HCT116 (cell line): ENCODE measurements around the gene CC2D1B.

ENCODE experiments used
- ATF3 ChIP-seq: IDR thresholded peaks from 2 replicates; pipeline ENCODE4 v1.6.1; 2012
- CBX3 ChIP-seq: IDR thresholded peaks from 2 replicates; pipeline ENCODE4 v1.6.1; 2012; ENCODE audit warnings: low read depth
- CEBPB ChIP-seq: IDR thresholded peaks from 2 replicates; pipeline ENCODE4 v1.6.1; 2012; ENCODE audit warnings: low read depth
- CTCF ChIP-seq, 3 experiments: fragments of 200-600 bp in 1 of 3; sonication (generic) in 1 of 3; IDR thresholded peaks in 2 of 3; conservative IDR thresholded peaks in 1 of 3; 2 replicates each; pipeline ENCODE4 v1.5.1; 2012 to 2017; ENCODE audit warnings: low read depth in 2 of 3, low read length in 2 of 3, antibody characterized with exemption in 1 of 3, borderline replicate concordance in 1 of 3, control low read depth in 1 of 3, mild to moderate bottlenecking in 1 of 3, mixed read lengths in 1 of 3, mixed run types in 1 of 3, moderate library complexity in 1 of 3; ENCODE audit not compliant: insufficient read depth in 1 of 3
- EZH2 ChIP-seq: fragments of 200-600 bp; sonication (generic); IDR thresholded peaks from 2 replicates; pipeline ENCODE4 v1.6.1; 2017; ENCODE audit warnings: antibody characterized with exemption, mixed run types
- EZH2phosphoT487 ChIP-seq: fragments of 200-600 bp; IDR thresholded peaks from 2 replicates; pipeline ENCODE4 v1.6.1; 2018; ENCODE audit warnings: antibody characterized with exemption, borderline replicate concordance
- POLR2A ChIP-seq: IDR thresholded peaks from 2 replicates; pipeline ENCODE4 v1.7.0; 2011; ENCODE audit warnings: borderline replicate concordance; ENCODE audit not compliant: insufficient read depth, insufficient read length; ENCODE audit errors: extremely low read depth
- POLR2AphosphoS5 ChIP-seq: IDR thresholded peaks from 2 replicates; pipeline ENCODE4 v1.6.1; 2011; ENCODE audit warnings: mild to moderate bottlenecking, low read depth, low read length, moderate library complexity
- RAD21 ChIP-seq: IDR thresholded peaks from 2 replicates; pipeline ENCODE4 v1.6.1; 2012; ENCODE audit warnings: low read depth, mild to moderate bottlenecking
- REST ChIP-seq: IDR thresholded peaks from 2 replicates; pipeline ENCODE4 v1.6.1; 2012; ENCODE audit warnings: low read depth
- SRF ChIP-seq: IDR thresholded peaks from 2 replicates; pipeline ENCODE4 v1.6.1; 2012; ENCODE audit warnings: low read depth
- YY1 ChIP-seq: IDR thresholded peaks from 2 replicates; pipeline ENCODE4 v1.6.1; 2011; ENCODE audit warnings: low read length, low read depth, moderate library complexity, mild to moderate bottlenecking; ENCODE audit not compliant: insufficient replicate concordance; ENCODE audit errors: extremely low read depth
- ZNF274 ChIP-seq: fragments of 200-500 bp; sonication (Bioruptor generic); IDR thresholded peaks from 2 replicates; pipeline ENCODE4 v1.6.1; 2014; ENCODE audit warnings: mild to moderate bottlenecking, low read depth, low read length, inconsistent platforms
- TF ChIP-seq, protein P1 (sequence below): IDR thresholded peaks from 2 replicates; pipeline ENCODE4 v1.6.1; 2011; ENCODE audit warnings: mild to moderate bottlenecking, low read length, moderate library complexity; ENCODE audit not compliant: insufficient replicate concordance; ENCODE audit errors: extremely low read depth

GRCh38 chr1:52348704-52349300 lies 17.2 kb downstream of the CC2D1B start:
- TF ChIP-seq, protein P1, sequence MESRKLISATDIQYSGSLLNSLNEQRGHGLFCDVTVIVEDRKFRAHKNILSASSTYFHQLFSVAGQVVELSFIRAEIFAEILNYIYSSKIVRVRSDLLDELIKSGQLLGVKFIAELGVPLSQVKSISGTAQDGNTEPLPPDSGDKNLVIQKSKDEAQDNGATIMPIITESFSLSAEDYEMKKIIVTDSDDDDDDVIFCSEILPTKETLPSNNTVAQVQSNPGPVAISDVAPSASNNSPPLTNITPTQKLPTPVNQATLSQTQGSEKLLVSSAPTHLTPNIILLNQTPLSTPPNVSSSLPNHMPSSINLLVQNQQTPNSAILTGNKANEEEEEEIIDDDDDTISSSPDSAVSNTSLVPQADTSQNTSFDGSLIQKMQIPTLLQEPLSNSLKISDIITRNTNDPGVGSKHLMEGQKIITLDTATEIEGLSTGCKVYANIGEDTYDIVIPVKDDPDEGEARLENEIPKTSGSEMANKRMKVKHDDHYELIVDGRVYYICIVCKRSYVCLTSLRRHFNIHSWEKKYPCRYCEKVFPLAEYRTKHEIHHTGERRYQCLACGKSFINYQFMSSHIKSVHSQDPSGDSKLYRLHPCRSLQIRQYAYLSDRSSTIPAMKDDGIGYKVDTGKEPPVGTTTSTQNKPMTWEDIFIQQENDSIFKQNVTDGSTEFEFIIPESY, result no peak
- TF ChIP-seq CTCF (IDR thresholded peaks at IDR 0.05 in 2 of 3, conservative IDR thresholded peaks at IDR 0.05 in 1 of 3; ENCODE audit: borderline replicate concordance in 1 of 3, insufficient read depth in 1 of 3, low read depth in 2 of 3, low read length in 2 of 3) (peak; percentile 14 to 48 (median 48); a peak in 5 of 6 replicates), CEBPB (no peak), EZH2phosphoT487 (no peak), ATF3 (no peak), RAD21 (peak; percentile 65), ZNF274 (no peak), REST (no peak), POLR2A (no peak), EZH2 (no peak), YY1 (no peak), CBX3 (no peak), POLR2AphosphoS5 (no peak), SRF (no peak)
